Right lobe of liver (tissue), 4 donors: Measurements from ENCODE around the gene MED26.

Experiments used
- CTCF ChIP-seq, 4 donors: fragments of 200-600 bp in 3 of 4; fragments of 450-650 bp in 1 of 4; IDR thresholded peaks; one replicate each; pipeline versions ENCODE4 v1.5.1 to v1.8.0; 2016 to 2022; ENCODE audit warnings: antibody characterized with exemption in 4 of 4, mild to moderate bottlenecking in 2 of 4
- POLR2A ChIP-seq: fragments of 450-650 bp; IDR thresholded peaks from one replicate; pipeline ENCODE4 v1.6.1; 2017; ENCODE audit warnings: antibody characterized with exemption, mild to moderate bottlenecking
- donor health status: DM: no; HTN: no; CAD: no.
- donor health status: DM: no; HTN: no; CAD: no.
- donor health status: DM: no; HTN: yes; CAD: no.

- TF ChIP-seq CTCF (IDR thresholded peaks at IDR 0.05): no peak
- TF ChIP-seq POLR2A: no peak
Measured at GRCh38 chr19:16582486-16583261, 45.3 kb downstream of the MED26 start.
